ENCODE results near the gene IBSP. TPM values are rescaled to one million over a fixed set of nuclear protein-coding genes. Genes with fewer than 3 reads are reported as not detected.

IBSP gene
- total RNA-seq, 4 donors from 2014 or later, result not detected

DNA sequence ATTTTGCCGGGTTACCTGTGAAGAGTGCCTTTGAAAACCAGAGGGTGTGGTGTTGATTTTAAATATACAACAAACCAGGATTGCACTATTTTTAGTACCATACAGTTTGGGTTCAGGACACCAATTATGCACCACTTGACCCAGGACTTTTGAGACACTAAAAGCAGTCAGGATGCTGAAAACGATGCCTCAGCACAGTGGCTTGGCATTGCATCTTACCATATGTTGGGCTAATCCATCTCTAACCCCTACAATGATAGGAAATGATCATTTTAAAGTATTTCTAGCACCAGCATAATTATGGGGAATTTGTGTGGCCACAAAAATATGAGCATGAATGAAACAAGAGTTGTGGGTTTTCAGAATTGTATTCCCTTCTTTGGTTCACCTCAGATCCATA, 4.1 kb downstream of the IBSP start:
- intact Hi-C loops (cut with DNase I; ENCODE audit: low total_unique reads), result no loop called here

GRCh38 chr4:87804871-87805270, 5.5 kb downstream of the IBSP start:
- Histone ChIP-seq H3K4me3 (no peak overlapping the region), H3K27ac (no peak overlapping the region), H3K36me3 (no peaks in the 10 kb centered on the region), H3K4me1 (no peaks in the 10 kb centered on the region), H3K27me3 (no peaks in the 10 kb centered on the region), H3K9me3 (no peaks in the 10 kb centered on the region)
- intact Hi-C loops (cut with DNase I; ENCODE audit: low total_unique reads), result no loop called here
- in situ Hi-C loops (cut with MboI; ENCODE audit: low pct_ligation_motif_present in 1 of 4, low pct_unique_long_range_greater_than_20kb in 1 of 4, low sequenced_read_pairs in 3 of 4), result no loop called here
- DNase-seq, result no peak
- 33 to 50% methylated on average over 1 to 2 of the region's 2 CpGs for WGBS, 2 donors (ENCODE audit: low coverage in 1 of 2)
- no peak for TF ChIP-seq CTCF (IDR thresholded peaks at IDR 0.05)
- no peak for TF ChIP-seq EP300 (IDR thresholded peaks at IDR 0.05; ENCODE audit: low read depth)
- no peak for TF ChIP-seq POLR2A (IDR thresholded peaks at IDR 0.05)
- TF ChIP-seq POLR2AphosphoS5 (IDR thresholded peaks at IDR 0.05), result no peak

More for the DNA sequence above, 4.1 kb downstream of the IBSP start:
- WGBS, 2 donors (ENCODE audit: low coverage in 1 of 2), result 59 to 73% methylated on average over 2 of the region's 2 CpGs
- Histone ChIP-seq H3K9me3 (no peaks in the 10 kb centered on the region), H3K36me3 (no peaks in the 10 kb centered on the region), H3K27me3 (no peaks in the 10 kb centered on the region), H3K27ac (no peak overlapping the region), H3K4me3 (no peak overlapping the region), H3K4me1 (no peaks in the 10 kb centered on the region)
- in situ Hi-C loops (cut with MboI; ENCODE audit: low pct_ligation_motif_present in 1 of 4, low pct_unique_long_range_greater_than_20kb in 1 of 4, low sequenced_read_pairs in 3 of 4), result no loop called here
- TF ChIP-seq POLR2A (IDR thresholded peaks at IDR 0.05) (no peak), EP300 (IDR thresholded peaks at IDR 0.05; ENCODE audit: low read depth) (no peak), CTCF (IDR thresholded peaks at IDR 0.05) (no peak), POLR2AphosphoS5 (IDR thresholded peaks at IDR 0.05) (no peak)
- DNase-seq, result no peak

DNA sequence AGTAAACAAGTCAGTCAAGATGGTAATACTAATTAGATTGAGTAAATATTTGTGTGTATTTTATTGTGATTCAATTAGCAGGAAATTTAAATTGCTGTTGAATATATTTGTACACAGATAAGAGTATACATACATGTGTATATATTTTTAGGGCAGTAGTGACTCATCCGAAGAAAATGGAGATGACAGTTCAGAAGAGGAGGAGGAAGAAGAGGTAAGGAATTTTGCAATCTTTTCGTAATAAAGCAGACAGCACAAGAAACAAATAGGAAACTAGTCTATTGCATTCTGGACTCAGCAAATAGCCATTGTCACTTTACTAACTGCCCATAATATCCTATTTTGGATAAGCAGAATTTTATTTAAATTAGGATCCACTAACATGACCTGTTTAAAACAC, 6.6 kb downstream of the IBSP start:
- Histone ChIP-seq H3K36me3 (no peaks in the 10 kb centered on the region), H3K9me3 (no peaks in the 10 kb centered on the region), H3K4me1 (no peaks in the 10 kb centered on the region), H3K4me3 (no peak overlapping the region), H3K27me3 (no peaks in the 10 kb centered on the region), H3K27ac (no peak overlapping the region)
- in situ Hi-C loops (cut with MboI; ENCODE audit: low pct_ligation_motif_present in 1 of 4, low pct_unique_long_range_greater_than_20kb in 1 of 4, low sequenced_read_pairs in 3 of 4), result no loop called here
- WGBS, 2 donors (ENCODE audit: low coverage in 1 of 2), result 62 to 78% methylated on average over 2 of the region's 2 CpGs
- intact Hi-C loops (cut with DNase I; ENCODE audit: low total_unique reads), result no loop called here
- TF ChIP-seq POLR2A (IDR thresholded peaks at IDR 0.05) (no peak), CTCF (IDR thresholded peaks at IDR 0.05) (no peak), POLR2AphosphoS5 (IDR thresholded peaks at IDR 0.05) (no peak), EP300 (IDR thresholded peaks at IDR 0.05; ENCODE audit: low read depth) (no peak)
- DNase-seq, result no peak

- no peak for TF ChIP-seq POLR2A (IDR thresholded peaks at IDR 0.05)
- no peak for TF ChIP-seq CTCF (IDR thresholded peaks at IDR 0.05)
- DNase-seq, result no peak
- in situ Hi-C loops (cut with MboI; ENCODE audit: low pct_ligation_motif_present in 1 of 4, low pct_unique_long_range_greater_than_20kb in 1 of 4, low sequenced_read_pairs in 3 of 4), result no loop called here
- H3K27ac ChIP-seq, result no peak overlapping the region
- WGBS, 2 donors (ENCODE audit: low coverage in 1 of 2), result 72 to 100% methylated on average over 1 to 3 of the region's 3 CpGs
- H3K4me1 ChIP-seq, result no peaks in the 10 kb centered on the region
- H3K9me3 ChIP-seq, result no peaks in the 10 kb centered on the region
- intact Hi-C loops (cut with DNase I; ENCODE audit: low total_unique reads), result no loop called here
- no peak overlapping the region for H3K4me3 ChIP-seq
- no peaks in the 10 kb centered on the region for H3K36me3 ChIP-seq
- H3K27me3 ChIP-seq, result no peaks in the 10 kb centered on the region
Observed at GRCh38 chr4:87806520-87806919, 7.2 kb downstream of the IBSP start.
